ENCODE results near the gene NAT10.
"Not testable (repeated sequence)": the region's sequence is repeated elsewhere in the genome, so short reads cannot be mapped to it uniquely, and the experiment has no call there.

The NAT10 gene

GRCh38 chr11:34168642-34169420, 63.4 kb downstream of the NAT10 start:
- DNase-seq (ENCODE audit: low read depth) = no peak

GRCh38 chr11:34169686-34170085, 64.3 kb downstream of the NAT10 start:
- no peak for DNase-seq (ENCODE audit: low read depth)

- no peak for DNase-seq (ENCODE audit: low read depth)
Measured at GRCh38 chr11:34173050-34173449, 67.6 kb downstream of the NAT10 start.

- peak; percentile 21 for DNase-seq (ENCODE audit: low read depth)
Measured at GRCh38 chr11:34174412-34175041, 69.1 kb downstream of the NAT10 start.

- DNase-seq (ENCODE audit: low read depth) = no peak
Measured at GRCh38 chr11:34175284-34176019, 70.0 kb downstream of the NAT10 start.

GRCh38 chr11:34176751-34177209, 71.4 kb downstream of the NAT10 start:
- no peak for DNase-seq (ENCODE audit: low read depth)

- no peak for DNase-seq (ENCODE audit: low read depth)
Measured at GRCh38 chr11:34178209-34178821, 72.9 kb downstream of the NAT10 start.

GRCh38 chr11:34179026-34179675, 73.7 kb downstream of the NAT10 start:
- DNase-seq (ENCODE audit: low read depth) = no peak

- DNase-seq (ENCODE audit: low read depth) = no peak
Measured at GRCh38 chr11:34180040-34180813, 74.8 kb downstream of the NAT10 start.

GRCh38 chr11:34180814-34181165, 75.4 kb downstream of the NAT10 start:
- DNase-seq (ENCODE audit: low read depth) = not testable (repeated sequence)

- no peak for DNase-seq (ENCODE audit: low read depth)
Measured at GRCh38 chr11:34181251-34181650, 75.8 kb downstream of the NAT10 start.

GRCh38 chr11:34181856-34182405, 76.5 kb downstream of the NAT10 start:
- DNase-seq (ENCODE audit: low read depth) = no peak

- DNase-seq (ENCODE audit: low read depth) = no peak
Measured at GRCh38 chr11:34182425-34182824, 77.0 kb downstream of the NAT10 start.

- DNase-seq (ENCODE audit: low read depth) = no peak
Measured at GRCh38 chr11:34182921-34183685, 77.7 kb downstream of the NAT10 start.

- DNase-seq (ENCODE audit: low read depth) = no peak
Measured at GRCh38 chr11:34183848-34184391, 78.5 kb downstream of the NAT10 start.

GRCh38 chr11:34184505-34185015, 79.1 kb downstream of the NAT10 start:
- no peak for DNase-seq (ENCODE audit: low read depth)

GRCh38 chr11:34185926-34186841, 80.8 kb downstream of the NAT10 start:
- no peak for DNase-seq (ENCODE audit: low read depth)

GRCh38 chr11:34188181-34188580, 82.8 kb downstream of the NAT10 start:
- no peak for DNase-seq (ENCODE audit: low read depth)
